Natural killer cell (primary cell): Measurements from ENCODE around the gene PC. TPM values are rescaled to one million over a fixed set of nuclear protein-coding genes. Genes with fewer than 3 reads are reported as not detected.

Source experiments
- ATAC-seq, 3 donors: fragments of 150-1000 bp in 2 of 3; fragments of 200-7000 bp in 1 of 3; cut with Tn5 transposase; 1 replicate in 1 of 3; 2 replicates in 2 of 3; pipeline ENCODE4 v1.10.0; 2021; ENCODE audit warnings: mild to moderate bottlenecking in 2 of 3, moderate library complexity in 2 of 3
- DNase-seq, 2 donors: peaks; one replicate each; pipeline versions ENCODE4 v3.0.0 to v3.0.0-alpha.2; 2013 to 2021; ENCODE audit warnings: mixed read lengths in 1 of 2
- H3K27ac ChIP-seq: one replicate; pipeline ENCODE4 v1.5.1; 2013; ENCODE audit warnings: mild to moderate bottlenecking, low read length
- H3K27me3 ChIP-seq: one replicate; pipeline ENCODE4 v1.6.1; 2013; ENCODE audit warnings: low read length; ENCODE audit not compliant: control insufficient read depth, insufficient read depth
- H3K36me3 ChIP-seq: one replicate; pipeline ENCODE4 v1.6.1; 2013; ENCODE audit warnings: low read length; ENCODE audit not compliant: control insufficient read depth, insufficient read depth
- H3K4me1 ChIP-seq: one replicate; pipeline ENCODE4 v1.6.1; 2013; ENCODE audit warnings: low read length; ENCODE audit not compliant: control insufficient read depth, insufficient read depth
- H3K4me3 ChIP-seq: one replicate; pipeline ENCODE4 v1.5.1; 2013; ENCODE audit warnings: low read length
- H3K9me3 ChIP-seq: one replicate; pipeline ENCODE4 v1.6.1; 2013; ENCODE audit warnings: low read length; ENCODE audit not compliant: control insufficient read depth, insufficient read depth
- H3K27ac Mint-ChIP-seq, 2 donors: one replicate each; pipeline ENCODE4 v1.8.0; 2022; ENCODE audit warnings: mild to moderate bottlenecking in 2 of 2, mixed read lengths in 2 of 2, moderate library complexity in 1 of 2
- H3K27me3 Mint-ChIP-seq, 2 donors: one replicate each; pipeline ENCODE4 v1.8.0; 2022; ENCODE audit warnings: low read depth in 2 of 2, mixed read lengths in 2 of 2
- H3K36me3 Mint-ChIP-seq: one replicate; pipeline ENCODE4 v1.8.0; 2022; ENCODE audit warnings: mixed read lengths
- H3K4me1 Mint-ChIP-seq, 2 donors: one replicate each; pipeline ENCODE4 v1.8.0; 2022; ENCODE audit warnings: mixed read lengths in 2 of 2
- H3K4me3 Mint-ChIP-seq: one replicate; pipeline ENCODE4 v1.8.0; 2022; ENCODE audit warnings: mild to moderate bottlenecking, moderate library complexity, mixed read lengths
- H3K9me3 Mint-ChIP-seq, 2 donors: one replicate each; pipeline ENCODE4 v1.8.0; 2022; ENCODE audit warnings: mixed read lengths in 2 of 2
- CTCF ChIP-seq: fragments of 200-600 bp; IDR thresholded peaks from one replicate; pipeline ENCODE4 v1.8.0; 2022; ENCODE audit warnings: antibody characterized with exemption
- WGBS: methylation state at CpG from one replicate; pipeline ENCODE4 v1.1.7; 2013; ENCODE audit warnings: missing lambda C conversion rate; ENCODE audit not compliant: insufficient coverage; 5-methylcytosine and 5-hydroxymethylcytosine counted together
- intact Hi-C: fragments of 100-400 bp; cut with micrococcal nuclease; formaldehyde crosslinking; loops from one replicate; pipeline ENCODE4 v1.14.2; 2022
- total RNA-seq, 4 donors: library from RNA; stranded (reverse); fragments of 120-200 nt in 1 of 4; gene quantifications; one replicate each; pipeline versions ENCODE4 v1.2.3 to v1.2.4, GENCODE V29; 2013 to 2022

PC gene
- total RNA-seq, 3 donors from 2014 or later (not counting 1 experiment from before 2014, with no cell fraction given) = 4.1 to 5.9 (median 4.6) TPM

GRCh38 chr11:66864172-66864901 is 93.8 kb downstream of the PC start:
- Histone ChIP-seq H3K36me3 (no peaks in the 10 kb centered on the region), H3K9me3 (no peaks in the 10 kb centered on the region), H3K4me3 (no peak overlapping the region), H3K4me1 (peaks cover 8% of the 10 kb centered on the region), H3K27me3 (no peaks in the 10 kb centered on the region), H3K27ac (no peak overlapping the region)
- peaks cover 5% of the 10 kb centered on the region in 2 donors for H3K4me1 Mint-ChIP-seq
- TF ChIP-seq CTCF = no peak
- no peaks in the 10 kb centered on the region for H3K9me3 Mint-ChIP-seq
- ATAC-seq = no peak
- H3K27ac Mint-ChIP-seq = no peak overlapping the region
- H3K36me3 Mint-ChIP-seq = no peaks in the 10 kb centered on the region
- WGBS = 82% methylated on average over 33 of the region's 35 CpGs
- no peak for DNase-seq
- H3K27me3 Mint-ChIP-seq = no peaks in the 10 kb centered on the region
- no peak overlapping the region for H3K4me3 Mint-ChIP-seq
- intact Hi-C loops = no loop called here

- WGBS = 92% methylated on average over 31 of the region's 31 CpGs
- no peak for TF ChIP-seq CTCF
- Histone ChIP-seq H3K27me3 (no peaks in the 10 kb centered on the region), H3K4me3 (no peak overlapping the region), H3K36me3 (no peaks in the 10 kb centered on the region), H3K27ac (no peak overlapping the region), H3K4me1 (peaks cover 3% of the 10 kb centered on the region), H3K9me3 (no peaks in the 10 kb centered on the region)
- DNase-seq (no peak), ATAC-seq (no peak)
- H3K27ac Mint-ChIP-seq = no peak overlapping the region
- peaks cover under 1% of the 10 kb centered on the region in 2 donors for H3K4me1 Mint-ChIP-seq
- no peaks in the 10 kb centered on the region for H3K9me3 Mint-ChIP-seq
- no peak overlapping the region for H3K4me3 Mint-ChIP-seq
- no peaks in the 10 kb centered on the region for H3K36me3 Mint-ChIP-seq
- no peaks in the 10 kb centered on the region for H3K27me3 Mint-ChIP-seq
- intact Hi-C loops = no loop called here
Measured at GRCh38 chr11:66863428-66864125, 94.6 kb downstream of the PC start.

- TF ChIP-seq CTCF = no peak
- Mint-ChIP-seq H3K9me3 (no peaks in the 10 kb centered on the region), H3K27ac (no peak overlapping the region), H3K4me3 (no peak overlapping the region), H3K36me3 (no peaks in the 10 kb centered on the region), H3K4me1 (no peaks in the 10 kb centered on the region), H3K27me3 (no peaks in the 10 kb centered on the region)
- no peaks in the 10 kb centered on the region for H3K27me3 ChIP-seq
- H3K4me1 ChIP-seq = no peaks in the 10 kb centered on the region
- H3K27ac ChIP-seq = no peak overlapping the region
- no peaks in the 10 kb centered on the region for H3K9me3 ChIP-seq
- no peaks in the 10 kb centered on the region for H3K36me3 ChIP-seq
- no peak for ATAC-seq
- intact Hi-C loops = no loop called here
- H3K4me3 ChIP-seq = no peak overlapping the region
- 88% methylated on average over 11 of the region's 11 CpGs for WGBS
- no peak for DNase-seq
Measured at GRCh38 chr11:66862559-66863037, 95.6 kb downstream of the PC start.
